NCI-H1417 (cell line): ENCODE measurements around the gene TMC3.
"Not testable (repeated sequence)": the region's sequence is repeated elsewhere in the genome, so short reads cannot be mapped to it uniquely, and the experiment has no call there.

ENCODE experiments used
- DNase-seq, 3 experiments: peaks; one replicate each; lab custom pipeline; 2025; lab: John Stamatoyannopoulos, UW

TMC3 gene

GRCh38 chr15:81346611-81347010 lies 27.4 kb downstream of the TMC3 start:
- peak in 1 of 3 experiments; percentile 10 for DNase-seq

GRCh38 chr15:81343371-81343770 lies 30.6 kb downstream of the TMC3 start:
- no peak for DNase-seq

GRCh38 chr15:81341351-81341750 lies 32.7 kb downstream of the TMC3 start:
- no peak for DNase-seq

- no peak for DNase-seq
Measured at GRCh38 chr15:81339851-81340250, 34.2 kb downstream of the TMC3 start.

GRCh38 chr15:81339321-81339720 lies 34.7 kb downstream of the TMC3 start:
- DNase-seq, result no peak

- no peak for DNase-seq
Measured at GRCh38 chr15:81338170-81339007, 35.6 kb downstream of the TMC3 start.

GRCh38 chr15:81337713-81338157 lies 36.3 kb downstream of the TMC3 start:
- no peak for DNase-seq

- DNase-seq, result no peak
Measured at GRCh38 chr15:81337241-81337640, 36.8 kb downstream of the TMC3 start.

GRCh38 chr15:81336568-81336967 lies 37.4 kb downstream of the TMC3 start:
- peak in 1 of 3 experiments; percentile 4 for DNase-seq

GRCh38 chr15:81335631-81336030 lies 38.4 kb downstream of the TMC3 start:
- DNase-seq, result no peak

- peak in 2 of 3 experiments; percentile 48 to 87 for DNase-seq
Measured at GRCh38 chr15:81334768-81335435, 39.1 kb downstream of the TMC3 start.

GRCh38 chr15:81333363-81333762 lies 40.6 kb downstream of the TMC3 start:
- DNase-seq, result no peak

GRCh38 chr15:81332326-81332725 lies 41.7 kb downstream of the TMC3 start:
- no peak for DNase-seq

GRCh38 chr15:81331600-81331999 lies 42.4 kb downstream of the TMC3 start:
- no peak for DNase-seq

- DNase-seq, result not testable (repeated sequence)
Measured at GRCh38 chr15:81331141-81331540, 42.9 kb downstream of the TMC3 start.

GRCh38 chr15:81330366-81331090 lies 43.5 kb downstream of the TMC3 start:
- DNase-seq, result no peak

GRCh38 chr15:81329446-81329845 lies 44.6 kb downstream of the TMC3 start:
- DNase-seq, result no peak

GRCh38 chr15:81327516-81327915 lies 46.5 kb downstream of the TMC3 start:
- no peak for DNase-seq

GRCh38 chr15:81326466-81327212 lies 47.4 kb downstream of the TMC3 start:
- DNase-seq, result peak in 1 of 3 experiments; percentile 54

GRCh38 chr15:81323944-81324881 lies 49.8 kb downstream of the TMC3 start, which contains the start of gene STARD5:
Gene STARD5 (minus strand): TSS chr15:81324141. CDS start chr15:81324099, 42 bp downstream.
- peak; percentile 95 to 99 (median 97) for DNase-seq

- DNase-seq, result no peak
Measured at GRCh38 chr15:81323559-81323943, 50.5 kb downstream of the TMC3 start.
